ENCODE measurements around the gene PDCD7.
"Not testable (repeated sequence)": the region's sequence is repeated elsewhere in the genome, so short reads cannot be mapped to it uniquely, and the experiment has no call there.

PDCD7 gene

DNA sequence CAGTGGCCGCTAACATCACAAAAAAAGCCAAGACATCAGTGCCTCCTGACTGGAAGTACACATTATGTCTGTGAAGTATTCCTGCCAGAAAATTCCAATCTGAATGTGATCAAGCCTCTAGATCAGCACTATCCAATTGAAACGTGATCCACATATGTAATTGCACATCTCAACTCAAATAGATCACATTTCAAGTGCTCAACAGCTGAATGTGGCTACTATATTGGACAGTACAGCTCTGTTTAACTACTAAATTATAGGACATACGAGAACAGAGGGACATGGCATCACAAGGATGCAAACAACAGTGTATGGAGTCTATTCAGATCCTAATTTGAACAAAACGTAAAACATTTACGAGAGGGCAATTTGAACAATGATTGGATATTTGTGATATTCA lies 18.1 kb downstream of the PDCD7 start:
- DNase-seq (ENCODE audit: low spot score): no peak

DNA sequence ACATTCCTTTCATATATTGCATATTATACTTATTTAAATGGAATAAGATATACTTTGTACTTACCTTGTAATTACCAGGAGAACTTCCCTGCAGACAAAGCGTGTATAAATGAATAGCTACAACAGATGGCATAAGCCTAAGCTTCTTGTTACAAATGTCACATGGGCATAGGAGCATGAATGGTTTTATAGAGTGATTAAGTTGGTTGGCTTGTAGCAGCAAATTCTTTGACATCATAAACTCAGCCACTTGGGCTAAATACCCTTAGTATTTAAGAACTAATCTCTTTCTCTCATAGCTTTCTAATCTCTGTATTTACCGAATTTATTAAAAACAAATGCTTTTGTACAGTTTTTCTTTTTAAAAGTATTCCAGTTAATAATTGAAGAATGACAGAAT lies 18.5 kb downstream of the PDCD7 start, which contains the start of gene UBAP1L:
UBAP1L (minus strand) TSS at position 115 of the 400 bp plus-strand sequence. CDS start 8,985 bp downstream, outside the sequence.
- DNase-seq (ENCODE audit: low spot score): no peak

DNA sequence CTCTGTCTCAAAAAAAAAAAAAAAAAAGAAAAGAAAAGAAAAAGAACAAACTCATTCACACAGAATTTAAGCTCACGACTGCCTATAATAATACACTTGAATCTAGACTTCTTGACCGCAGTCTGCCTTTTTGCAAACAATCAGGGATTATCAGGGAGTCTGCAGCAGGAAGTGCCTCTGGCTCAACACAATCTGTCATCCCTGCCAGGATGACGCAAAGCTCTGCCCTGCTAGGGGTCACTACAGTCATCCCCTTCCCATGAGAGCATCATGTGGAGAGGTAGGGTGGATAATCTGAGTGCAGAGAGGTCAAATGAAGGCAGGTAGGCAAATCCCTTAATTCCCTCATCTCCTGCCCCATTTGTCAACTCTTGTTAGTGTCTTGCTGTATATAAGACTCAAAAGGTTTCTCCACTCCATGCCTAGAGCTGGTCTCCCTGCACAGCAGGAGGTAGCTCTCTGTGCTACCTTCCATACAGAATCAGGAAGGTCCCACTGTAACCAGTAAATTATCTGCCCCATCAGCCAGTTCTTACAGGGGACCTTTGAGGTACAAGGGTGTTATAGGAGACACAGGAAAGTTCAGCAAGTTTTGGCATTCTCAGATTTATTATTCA lies 22.8 kb downstream of the PDCD7 start:
- DNase-seq (ENCODE audit: low spot score): no peak

DNA sequence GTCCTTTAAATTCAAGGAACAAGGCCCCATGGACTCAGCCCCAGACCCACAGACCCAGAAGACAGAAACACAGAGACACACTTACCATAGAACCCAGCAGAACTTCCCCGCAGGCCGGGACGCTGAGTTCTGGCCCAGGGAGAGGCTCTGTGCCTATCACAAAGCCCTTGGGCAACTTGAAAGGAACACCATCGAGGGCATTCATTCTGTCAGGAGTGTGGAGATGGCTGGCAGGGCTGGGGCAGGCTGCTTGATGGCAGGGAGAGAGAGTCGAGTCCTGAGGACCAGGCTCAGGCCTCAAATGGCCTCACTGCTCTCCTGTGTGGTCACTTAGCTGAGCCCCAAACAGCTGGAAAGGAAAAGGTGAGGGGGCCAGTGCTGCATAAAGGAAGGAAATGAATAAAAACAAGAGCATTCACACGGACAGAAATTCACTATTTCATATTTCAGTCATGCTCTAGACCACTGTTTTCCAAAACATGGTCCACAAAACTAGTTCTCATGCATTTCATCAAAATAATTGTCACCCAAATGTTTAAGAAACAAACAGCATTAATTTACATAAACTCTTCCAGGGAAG lies 27.5 kb downstream of the PDCD7 start:
- DNase-seq (ENCODE audit: low spot score): no peak

DNA sequence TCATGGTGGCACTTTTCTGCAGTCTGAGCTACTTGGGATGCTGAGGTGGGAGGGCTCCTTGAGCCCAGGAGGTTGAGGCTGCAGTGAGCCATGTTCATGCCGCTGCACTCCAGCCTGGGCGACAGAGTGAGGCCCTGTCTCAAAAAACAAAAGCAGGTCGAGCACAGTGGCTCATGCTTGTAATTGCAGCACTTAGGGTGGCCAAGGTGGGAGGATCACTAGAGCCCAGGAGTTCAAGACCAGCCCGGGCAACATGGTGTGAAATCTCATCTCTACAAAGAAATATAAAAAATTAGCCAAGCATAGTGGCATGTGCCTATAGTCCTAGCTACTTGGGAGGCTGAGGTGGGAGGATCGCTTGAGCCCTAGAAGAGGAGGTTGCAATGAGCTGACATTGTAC lies 28.6 kb downstream of the PDCD7 start:
- DNase-seq (ENCODE audit: low spot score): no peak

DNA sequence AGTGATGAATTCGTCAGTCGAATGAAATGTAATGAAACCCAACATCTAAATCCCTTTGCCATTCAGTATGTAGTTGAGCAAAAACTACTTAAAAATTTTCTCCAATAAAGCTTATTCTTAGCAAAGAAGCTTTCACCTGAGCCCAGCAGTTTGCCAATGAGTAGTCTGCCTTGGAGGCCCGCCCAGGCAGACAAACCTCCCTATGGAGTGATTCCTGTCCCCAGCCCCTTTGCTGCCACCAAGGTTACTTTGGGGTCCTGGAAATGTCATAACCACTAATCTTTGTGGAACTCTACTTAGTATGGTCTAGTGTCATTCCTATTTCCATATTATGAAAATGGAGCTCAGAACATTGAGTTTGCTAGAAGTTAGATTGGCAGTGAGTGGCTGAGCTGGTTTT lies 30.7 kb downstream of the PDCD7 start:
- DNase-seq (ENCODE audit: low spot score): no peak

DNA sequence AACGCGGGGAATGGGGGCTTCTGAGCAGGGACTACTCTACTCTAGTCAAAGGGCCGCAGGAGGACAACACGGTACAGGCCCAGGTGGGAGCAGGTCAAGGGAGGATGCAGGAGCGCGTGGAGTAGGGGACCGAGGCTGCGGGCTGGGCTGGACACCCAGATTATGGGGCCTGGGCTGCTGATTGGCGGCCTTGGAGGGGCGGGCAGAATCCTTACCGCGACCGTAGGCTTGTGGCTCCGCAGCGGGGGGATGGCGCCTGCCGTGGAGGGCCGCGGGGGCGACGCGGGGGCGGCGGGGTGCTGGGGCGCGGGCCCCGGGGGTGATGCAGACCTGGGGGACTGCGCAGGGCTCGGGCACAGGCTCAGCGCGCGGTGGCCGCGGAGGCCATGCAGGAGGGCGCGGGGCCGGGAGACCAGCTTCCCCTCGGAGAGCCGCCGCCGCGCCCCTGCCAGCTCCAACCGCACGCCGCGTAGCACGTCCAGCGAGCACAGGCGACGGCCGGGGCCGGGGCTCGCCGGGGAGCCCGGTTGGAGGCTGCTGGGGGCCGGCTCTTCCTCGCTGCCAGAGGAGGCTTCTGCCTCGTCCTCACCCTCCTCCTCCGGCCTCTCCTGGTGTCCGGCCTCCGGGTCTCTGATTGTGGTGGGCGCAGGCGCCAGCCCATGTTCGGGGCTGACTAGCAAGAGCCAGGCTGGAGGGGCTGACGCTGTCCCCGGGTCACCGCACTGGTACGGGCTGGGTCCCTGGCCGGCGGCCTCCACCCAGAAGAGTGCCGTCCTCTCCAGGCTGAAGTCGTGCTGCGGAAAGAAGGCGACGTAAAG lies 31.5 kb downstream of the PDCD7 start:
- no peak for DNase-seq (ENCODE audit: low spot score)

DNA sequence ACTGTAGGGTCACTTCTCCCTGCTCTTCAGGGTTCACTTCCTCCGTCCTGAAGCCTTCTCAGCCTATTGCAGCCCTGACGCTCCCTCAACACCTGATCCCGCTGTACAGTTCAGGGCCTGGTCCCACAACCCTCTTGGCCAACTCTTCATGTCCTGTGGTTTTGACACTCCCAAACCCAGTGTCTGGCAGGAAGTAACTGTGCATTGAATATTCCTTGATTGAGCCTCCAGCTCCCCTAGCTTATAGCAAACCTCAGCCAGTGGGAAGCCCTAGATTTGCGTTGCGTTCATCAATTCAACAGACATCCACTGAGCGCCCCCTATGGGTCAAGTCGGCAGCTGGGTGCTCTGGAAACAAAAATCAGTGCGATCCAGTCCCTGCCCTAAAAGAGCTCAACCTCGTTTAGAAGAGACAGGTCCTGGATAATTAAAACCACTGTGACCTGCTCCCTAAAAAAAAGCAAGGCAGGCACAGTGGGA lies 32.2 kb downstream of the PDCD7 start:
- no peak for DNase-seq (ENCODE audit: low spot score)

DNA sequence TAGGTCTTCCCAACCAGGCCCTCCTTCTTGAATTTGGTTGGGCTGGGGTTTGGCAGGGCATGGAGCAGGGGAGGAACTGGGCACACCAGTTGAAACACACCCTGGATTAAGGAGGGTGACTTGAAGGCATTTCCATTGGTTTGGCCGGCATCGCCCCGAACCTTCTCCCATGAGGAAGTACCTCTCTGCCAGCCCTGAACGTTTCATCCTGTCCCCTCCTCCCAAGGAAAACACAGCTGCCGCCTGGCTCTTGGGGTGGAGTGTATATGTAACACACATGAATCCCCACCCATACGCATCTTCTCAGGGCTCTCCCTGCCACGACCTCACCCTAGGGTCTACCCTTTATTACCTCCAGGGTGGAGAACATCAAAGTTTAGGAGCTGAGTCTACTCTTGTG lies 33.2 kb downstream of the PDCD7 start:
- no peak for DNase-seq (ENCODE audit: low spot score)

DNA sequence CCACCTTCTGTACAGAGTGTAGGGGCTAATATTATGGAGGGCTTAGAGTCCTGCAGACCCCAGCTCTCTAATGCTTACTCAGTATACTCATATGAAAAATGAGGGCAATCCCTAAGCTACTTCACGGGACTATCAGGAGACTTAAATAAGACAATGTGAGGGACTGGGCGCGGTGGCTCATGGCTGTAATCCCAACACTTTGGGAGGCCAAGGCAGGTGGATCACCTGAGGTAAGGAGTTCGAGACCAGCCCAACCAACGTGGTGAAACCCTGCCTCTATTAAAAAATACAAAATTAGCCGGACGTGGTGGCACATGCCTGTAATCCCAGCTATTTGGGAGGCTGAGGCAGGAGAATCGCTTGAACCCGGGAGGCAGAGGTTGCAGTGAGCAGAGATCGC lies 33.8 kb downstream of the PDCD7 start:
- not testable (repeated sequence) for DNase-seq (ENCODE audit: low spot score)

DNA sequence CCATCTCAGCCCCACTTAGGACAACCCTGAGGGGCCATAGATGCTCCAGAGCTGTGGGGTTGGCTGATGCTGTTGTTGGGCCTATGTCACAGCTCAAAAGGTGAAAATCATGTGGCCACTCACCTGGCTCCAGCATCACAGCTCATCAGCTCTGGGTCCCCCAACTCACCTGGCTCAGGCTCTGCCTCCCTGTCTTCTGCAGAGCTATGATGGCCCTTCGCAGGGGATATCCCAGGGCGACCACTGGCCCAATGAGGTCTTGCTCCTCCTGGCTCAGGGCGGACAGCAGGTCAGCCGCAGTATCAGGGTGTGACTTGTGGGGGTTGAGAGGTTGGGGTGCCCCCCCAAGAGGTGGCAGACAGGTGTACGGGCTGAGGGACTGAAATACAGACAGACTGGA lies 34.3 kb downstream of the PDCD7 start:
- DNase-seq (ENCODE audit: low spot score): no peak

DNA sequence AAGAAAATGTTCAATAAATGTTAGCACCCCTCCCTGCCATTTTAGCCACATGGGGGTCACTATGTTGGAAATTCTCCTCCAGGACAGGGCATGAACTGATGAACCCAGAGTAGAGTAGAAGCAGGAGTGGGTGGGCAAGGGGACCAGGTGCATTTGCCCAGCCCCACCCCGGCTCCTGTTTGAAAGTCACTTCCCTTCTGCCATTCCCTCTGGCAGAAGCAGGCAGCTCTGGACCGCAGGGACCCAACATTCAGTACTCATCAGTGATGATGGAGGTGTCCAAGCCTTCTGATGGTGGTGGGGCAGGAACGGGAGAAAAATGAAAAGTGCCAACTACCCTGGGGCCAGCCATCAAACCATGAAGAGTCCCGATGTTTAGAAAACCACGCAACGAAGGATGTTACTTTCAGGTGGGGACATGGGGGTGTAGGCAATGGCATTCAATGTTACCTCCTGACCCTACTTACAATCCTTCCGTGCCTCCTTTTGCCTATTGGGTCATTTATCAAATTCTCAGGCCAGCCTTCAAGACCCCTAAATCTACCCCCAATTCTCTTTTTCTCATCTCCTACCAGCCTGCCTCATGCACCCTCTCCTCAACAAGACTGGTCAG lies 35.9 kb downstream of the PDCD7 start:
- DNase-seq (ENCODE audit: low spot score): no peak

DNA sequence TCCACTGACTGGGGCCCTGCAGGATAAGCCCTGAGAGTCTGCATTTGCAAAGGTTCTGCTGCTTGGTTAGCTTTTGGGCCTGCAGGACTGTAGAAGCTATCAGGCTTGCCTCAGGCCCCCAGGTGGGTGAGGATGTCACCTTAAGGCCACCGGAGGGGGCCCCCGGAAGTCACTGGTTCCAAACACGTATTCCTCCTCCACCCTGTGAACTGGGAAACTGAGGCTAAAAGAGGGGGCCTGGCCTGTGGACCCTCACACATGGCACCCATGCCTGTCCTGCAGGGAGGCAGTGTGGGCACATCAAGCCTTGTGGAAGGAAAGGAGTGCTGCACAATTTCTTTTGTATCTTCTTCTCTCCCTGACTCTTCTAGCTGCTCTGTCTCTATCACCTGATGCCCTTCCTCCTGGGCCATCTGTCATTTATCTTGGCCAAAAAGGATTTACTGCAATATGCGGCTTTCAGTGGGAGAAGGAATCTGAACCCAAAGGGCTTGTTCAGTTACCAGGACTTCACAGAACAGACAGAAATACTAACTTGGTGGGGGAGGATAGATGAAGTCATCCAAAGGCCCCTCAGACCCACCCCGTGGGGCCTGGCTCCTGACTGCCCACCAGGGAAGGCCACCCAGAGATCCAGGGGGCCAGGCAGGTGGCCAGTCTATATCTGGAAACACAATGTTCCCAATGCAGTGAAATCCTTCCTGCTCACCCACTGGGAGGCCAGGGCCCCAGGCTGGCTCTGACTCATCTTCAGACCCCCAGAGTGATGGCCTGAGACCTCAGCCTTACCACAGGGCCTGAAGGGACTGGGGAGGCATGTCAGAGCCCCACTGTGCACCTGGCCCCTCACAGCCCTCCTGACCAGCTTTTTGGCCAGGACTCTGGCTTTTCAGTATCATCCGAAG lies 36.9 kb downstream of the PDCD7 start:
- DNase-seq (ENCODE audit: low spot score): no peak

DNA sequence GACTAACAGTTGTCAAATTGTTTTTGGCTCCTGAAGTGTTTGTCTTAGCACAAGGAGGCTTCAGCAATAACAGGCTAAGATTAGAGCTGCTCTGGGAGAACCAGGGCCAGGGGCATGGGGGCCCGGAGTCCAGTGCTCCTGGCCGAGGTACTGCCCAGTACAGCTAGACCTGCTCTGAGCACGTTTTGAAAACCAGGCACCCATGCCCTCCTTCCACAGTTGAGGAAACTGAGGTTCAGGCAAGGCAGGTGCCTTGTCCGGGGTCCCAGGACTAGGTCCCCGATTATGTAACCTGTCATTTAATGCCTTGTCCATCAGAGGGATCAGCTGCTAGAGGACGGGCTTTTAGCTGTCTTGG lies 37.9 kb downstream of the PDCD7 start:
- DNase-seq (ENCODE audit: low spot score): no peak

DNA sequence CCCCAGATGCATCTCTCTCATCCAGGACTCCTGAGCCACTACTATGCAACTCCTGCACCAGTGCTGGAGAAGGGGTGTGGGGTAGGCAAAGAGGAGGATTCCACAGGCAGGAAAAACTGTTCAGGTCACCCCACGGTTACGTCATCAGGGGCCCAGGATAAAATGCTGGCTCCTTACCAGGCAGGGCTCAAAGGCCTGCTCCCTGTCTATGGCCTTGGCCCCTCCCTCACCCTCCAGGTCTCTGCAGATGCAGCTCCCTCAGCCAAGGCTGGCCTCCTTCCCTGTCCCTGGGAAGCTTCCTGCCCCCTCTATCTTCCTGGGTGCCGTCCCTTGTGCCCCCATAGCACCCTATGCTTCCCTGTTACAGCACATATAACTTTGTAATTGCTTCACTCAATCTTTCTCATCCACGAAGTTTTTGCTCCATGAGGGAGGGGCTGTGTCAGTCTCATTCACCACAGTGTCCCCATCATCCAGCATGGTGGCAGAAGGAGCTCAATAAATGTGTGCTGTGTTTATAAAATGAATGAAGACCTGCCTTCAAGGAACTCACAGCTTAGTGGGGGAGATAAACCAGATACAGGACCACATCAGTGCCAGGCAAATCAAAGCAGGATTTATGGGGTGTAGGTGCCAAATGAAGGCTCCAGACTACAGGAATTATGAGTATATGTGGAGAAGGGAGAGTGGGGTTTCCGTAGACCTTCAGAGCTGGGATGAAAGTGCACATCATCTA lies 38.4 kb downstream of the PDCD7 start:
- no peak for DNase-seq (ENCODE audit: low spot score)

DNA sequence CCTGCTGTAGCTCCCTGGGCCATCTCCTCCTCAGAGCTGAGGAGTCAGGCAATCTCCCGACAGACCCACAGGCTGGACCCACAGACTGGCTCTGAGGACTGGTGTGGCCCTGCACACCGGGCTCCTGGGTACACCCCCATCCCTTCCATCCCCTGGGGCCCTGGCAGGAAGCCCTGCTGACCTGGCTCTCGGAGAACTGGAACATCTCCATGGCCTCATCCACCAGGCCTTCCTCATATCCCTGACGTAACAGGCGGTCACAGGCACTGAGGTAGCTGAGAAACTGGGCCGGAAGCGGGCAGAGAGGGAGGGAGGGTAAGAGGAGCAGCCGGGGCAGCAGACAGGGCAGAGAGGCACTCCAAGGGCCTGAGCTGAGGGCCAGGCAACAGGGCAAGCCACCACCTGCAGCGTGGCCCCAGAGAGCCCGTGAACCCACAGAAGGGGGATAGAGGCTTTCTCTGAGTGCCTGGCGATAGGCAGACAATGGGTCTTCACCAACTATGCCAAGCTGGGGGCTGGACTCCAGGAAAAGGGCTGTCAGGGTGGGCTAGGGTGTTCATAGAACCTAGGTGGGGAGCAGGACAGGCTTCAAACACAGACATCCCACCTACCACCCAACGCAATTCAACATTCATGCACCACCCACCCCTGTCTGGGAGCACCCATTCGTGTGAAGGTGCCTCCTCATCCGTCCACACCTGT lies 39.2 kb downstream of the PDCD7 start:
- DNase-seq (ENCODE audit: low spot score): no peak

DNA sequence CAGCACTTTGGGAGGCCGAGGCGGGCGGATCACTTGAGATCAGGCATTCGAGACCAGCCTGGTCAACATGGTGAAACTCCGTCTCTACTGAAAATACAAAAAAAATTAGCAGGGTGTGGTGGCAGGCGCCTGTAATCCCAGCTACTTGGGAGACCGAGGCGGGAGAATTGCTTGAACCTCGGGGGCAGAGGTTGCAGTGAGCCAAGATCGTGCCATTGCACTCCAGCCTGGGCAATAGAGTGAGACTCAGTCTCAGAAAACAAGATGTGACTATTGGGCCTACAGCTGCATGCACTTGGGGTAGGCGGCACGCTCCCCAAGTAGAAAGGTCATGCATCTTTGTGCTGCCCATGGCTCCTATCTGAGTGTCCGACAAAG lies 39.8 kb downstream of the PDCD7 start:
- DNase-seq (ENCODE audit: low spot score): not testable (repeated sequence)

DNA sequence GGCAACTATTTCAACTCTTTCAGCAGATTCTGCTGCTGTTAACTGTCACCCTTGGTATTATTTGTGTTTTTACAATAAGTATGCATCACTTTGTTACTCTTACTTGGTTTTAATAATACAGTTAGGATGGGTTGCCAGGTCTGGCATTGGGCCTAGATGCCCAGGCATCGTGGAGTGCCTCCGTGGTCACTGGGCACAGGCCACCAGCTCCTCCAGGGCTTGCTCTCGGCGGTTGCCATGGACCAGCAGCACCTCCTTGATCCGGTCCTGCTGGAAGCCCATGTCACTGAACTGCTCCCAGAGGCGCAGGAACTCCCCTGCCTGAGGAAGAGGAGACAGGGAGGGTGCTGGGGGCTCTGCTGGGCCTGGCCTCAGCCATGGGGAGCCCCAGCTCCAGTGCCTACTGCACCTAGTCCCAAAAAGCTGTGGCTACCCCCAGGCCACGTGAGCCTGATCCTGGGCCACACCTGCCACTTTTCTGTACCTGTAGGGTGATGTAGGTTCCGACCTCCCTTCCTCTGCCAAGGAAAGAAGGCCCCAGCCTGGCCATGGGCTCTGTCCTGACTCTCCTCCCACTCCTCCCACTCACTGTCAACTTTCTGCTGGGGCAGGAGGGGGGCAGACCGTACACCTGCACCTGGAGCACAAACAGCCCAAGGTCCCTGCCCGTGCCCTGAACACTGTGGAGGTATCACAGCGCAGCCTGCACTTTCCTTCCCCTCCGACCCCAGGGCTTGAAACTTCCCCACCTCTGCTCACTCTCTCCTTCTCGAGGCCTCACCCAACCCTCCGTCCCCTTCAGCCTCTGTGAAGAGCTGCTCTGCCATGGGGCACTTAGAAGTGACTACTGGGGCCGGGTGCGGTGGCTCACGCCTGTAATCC lies 40.5 kb downstream of the PDCD7 start:
- DNase-seq (ENCODE audit: low spot score): no peak

DNA sequence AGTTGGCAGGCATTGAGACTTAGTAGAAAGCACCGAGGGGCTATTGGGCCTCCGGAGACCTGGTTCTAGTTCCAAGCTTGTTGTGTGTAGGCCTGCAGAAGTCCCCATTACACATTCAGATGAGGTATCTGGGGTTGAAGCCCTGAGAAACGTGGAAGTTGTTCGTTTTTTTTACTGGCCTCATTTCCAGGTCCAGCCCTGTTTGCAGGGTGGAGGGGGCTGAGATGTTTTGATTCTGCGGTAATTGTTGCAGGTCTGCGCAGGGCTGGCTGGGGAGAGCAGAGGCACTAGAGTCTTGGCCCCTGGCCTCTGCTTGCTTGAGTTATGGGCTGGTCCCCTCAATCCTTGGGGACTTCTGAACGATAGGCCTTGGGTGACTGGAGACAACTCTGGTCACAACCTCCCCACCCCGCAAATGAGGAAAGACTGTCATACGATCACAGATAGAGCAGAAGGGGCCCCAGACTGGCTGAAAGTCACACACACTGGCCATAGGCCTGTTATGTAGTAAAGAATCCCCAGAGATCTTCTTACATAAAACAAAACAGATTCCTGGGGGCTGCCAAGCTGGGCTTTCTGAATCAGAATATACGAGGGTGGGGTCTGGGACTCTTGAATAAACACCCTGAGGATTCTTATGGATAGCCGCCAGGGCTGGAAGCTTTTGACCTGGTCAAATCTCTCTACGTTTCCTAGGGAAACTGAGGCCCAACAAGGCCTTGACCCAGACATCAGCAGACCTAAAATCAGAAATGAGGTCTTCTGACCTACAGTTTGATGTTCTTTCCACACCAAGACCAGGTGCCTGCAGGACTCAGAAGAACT lies 41.5 kb downstream of the PDCD7 start:
- no peak for DNase-seq (ENCODE audit: low spot score)

Data from RKO (cell line).